Hematopoietic multipotent progenitor cell treated with erythropoietin and hydrocortisone succinate and interleukin-3 and kit ligand, for 4 days (in vitro differentiated cells): ENCODE results near the gene SPC24.
"Not testable (repeated sequence)": the region's sequence is repeated elsewhere in the genome, so short reads cannot be mapped to it uniquely, and the experiment has no call there.

Experiments
- DNase-seq: peaks from one replicate; pipeline ENCODE4 v3.0.0-alpha.2; 2015

SPC24 gene

GRCh38 chr19:11121963-11122362 is 33.6 kb downstream of the SPC24 start:
- DNase-seq, result not testable (repeated sequence)

DNA sequence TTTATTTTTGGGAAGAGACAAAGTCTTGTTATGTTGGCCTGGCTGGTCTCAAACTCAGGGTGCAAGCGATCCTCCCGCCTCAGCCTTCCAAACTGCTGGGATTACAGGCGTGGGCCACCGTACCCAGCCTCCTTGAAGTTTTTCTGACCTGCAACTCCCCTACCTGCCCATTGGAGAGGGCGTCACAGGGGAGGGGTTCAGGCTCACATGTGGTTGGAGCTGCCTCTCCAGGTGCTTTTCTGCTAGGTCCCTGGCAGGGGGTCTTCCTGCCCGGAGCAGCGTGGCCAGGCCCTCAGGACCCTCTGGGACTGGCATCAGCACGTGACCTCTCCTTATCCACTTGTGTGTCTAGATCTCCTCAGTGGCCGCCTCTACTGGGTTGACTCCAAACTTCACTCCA is 39.1 kb downstream of the SPC24 start:
- no peak for DNase-seq

- no peak for DNase-seq
Observed at GRCh38 chr19:11115895-11116446, 39.6 kb downstream of the SPC24 start.

DNA sequence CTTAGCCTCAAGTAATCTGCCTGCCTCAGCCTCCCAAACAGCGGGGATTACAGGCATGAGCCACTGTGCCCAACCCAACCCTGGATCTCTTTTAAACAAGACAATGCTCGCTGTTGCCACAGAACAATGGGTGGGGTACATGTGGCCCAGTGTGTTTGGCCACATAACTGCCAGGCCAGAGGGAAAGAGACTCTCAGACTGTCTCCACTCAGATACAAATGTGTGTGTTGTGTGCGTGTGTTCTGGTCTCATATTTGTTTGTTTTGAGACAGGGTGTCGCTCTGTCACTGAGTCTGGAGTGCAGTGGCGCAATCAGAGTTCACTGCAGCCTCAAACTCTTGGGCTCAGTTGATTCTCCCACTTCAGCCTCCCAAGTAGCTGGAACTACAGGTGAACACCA is 40.5 kb downstream of the SPC24 start:
- no peak for DNase-seq

DNA sequence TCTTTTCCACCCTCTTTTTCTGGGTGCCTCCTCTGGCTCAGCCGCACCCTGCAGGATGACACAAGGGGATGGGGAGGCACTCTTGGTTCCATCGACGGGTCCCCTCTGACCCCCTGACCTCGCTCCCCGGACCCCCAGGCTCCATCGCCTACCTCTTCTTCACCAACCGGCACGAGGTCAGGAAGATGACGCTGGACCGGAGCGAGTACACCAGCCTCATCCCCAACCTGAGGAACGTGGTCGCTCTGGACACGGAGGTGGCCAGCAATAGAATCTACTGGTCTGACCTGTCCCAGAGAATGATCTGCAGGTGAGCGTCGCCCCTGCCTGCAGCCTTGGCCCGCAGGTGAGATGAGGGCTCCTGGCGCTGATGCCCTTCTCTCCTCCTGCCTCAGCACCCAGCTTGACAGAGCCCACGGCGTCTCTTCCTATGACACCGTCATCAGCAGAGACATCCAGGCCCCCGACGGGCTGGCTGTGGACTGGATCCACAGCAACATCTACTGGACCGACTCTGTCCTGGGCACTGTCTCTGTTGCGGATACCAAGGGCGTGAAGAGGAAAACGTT is 42.4 kb downstream of the SPC24 start:
- DNase-seq, result no peak

GRCh38 chr19:11111771-11112144 is 43.8 kb downstream of the SPC24 start:
- DNase-seq, result no peak

- DNase-seq, result no peak
Observed at GRCh38 chr19:11111117-11111770, 44.3 kb downstream of the SPC24 start.

DNA sequence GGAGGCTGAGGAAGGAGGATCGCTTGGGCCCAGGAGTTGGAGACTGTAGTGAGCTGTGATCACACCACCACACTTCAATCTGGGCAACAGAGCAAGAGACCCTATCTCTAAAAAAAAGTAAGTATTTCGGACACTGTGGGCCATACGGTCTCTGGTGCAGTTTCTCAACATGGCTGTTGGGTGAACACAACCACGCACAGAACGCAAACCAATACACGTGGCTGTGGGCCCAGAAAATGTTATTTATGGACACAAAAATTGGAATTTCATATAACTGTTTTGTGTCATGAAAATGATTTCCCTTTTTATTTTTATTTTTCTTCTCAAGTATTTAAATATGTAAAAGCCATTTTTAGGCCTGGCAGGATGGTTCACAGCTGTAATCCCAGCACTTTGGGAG is 46.8 kb downstream of the SPC24 start:
- no peak for DNase-seq

DNA sequence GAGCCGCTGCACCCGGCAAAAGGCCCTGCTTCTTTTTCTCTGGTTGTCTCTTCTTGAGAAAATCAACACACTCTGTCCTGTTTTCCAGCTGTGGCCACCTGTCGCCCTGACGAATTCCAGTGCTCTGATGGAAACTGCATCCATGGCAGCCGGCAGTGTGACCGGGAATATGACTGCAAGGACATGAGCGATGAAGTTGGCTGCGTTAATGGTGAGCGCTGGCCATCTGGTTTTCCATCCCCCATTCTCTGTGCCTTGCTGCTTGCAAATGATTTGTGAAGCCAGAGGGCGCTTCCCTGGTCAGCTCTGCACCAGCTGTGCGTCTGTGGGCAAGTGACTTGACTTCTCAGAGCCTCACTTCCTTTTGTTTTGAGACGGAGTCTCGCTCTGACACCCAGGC is 49.1 kb downstream of the SPC24 start:
- DNase-seq, result no peak

GRCh38 chr19:11105014-11105636 is 50.5 kb downstream of the SPC24 start:
- DNase-seq, result no peak

DNA sequence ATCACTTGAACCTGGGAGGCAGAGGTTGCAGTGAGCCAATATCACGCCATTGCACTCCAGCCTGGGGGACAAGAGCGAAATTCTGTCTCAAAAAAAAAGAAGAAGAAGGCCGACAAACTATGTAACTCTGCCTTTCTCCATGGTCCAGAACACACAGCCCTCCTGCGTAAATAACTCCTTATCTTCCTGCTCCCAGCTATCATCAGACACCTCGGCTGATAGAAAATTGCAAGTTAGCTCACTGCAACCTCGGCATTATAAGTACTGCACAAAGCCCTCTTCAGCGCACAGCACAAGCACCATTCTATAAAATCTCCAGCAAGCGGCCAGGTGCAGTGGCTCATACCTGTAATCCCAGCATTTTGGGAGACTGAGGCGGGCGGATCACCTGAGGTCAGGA is 51.9 kb downstream of the SPC24 start:
- DNase-seq, result not testable (repeated sequence)

DNA sequence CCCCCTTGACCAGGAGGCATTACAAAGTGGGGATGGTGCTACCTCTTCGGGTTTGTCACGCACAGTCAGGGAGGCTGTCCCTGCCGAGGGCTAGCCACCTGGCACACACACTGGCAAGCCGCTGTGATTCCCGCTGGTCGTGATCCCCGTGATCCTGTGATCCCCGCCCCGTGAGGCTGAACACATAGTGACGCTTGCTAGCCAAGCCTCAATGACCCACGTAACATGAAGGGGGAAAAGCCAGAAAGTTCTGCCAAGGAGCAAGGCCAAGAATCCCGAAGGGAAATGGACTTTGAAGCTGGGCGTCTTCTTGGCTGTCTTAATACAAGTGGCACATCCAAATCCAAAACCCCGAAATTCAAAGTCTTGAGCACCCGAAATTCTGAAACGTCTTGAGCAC is 52.6 kb downstream of the SPC24 start:
- DNase-seq, result no peak

DNA sequence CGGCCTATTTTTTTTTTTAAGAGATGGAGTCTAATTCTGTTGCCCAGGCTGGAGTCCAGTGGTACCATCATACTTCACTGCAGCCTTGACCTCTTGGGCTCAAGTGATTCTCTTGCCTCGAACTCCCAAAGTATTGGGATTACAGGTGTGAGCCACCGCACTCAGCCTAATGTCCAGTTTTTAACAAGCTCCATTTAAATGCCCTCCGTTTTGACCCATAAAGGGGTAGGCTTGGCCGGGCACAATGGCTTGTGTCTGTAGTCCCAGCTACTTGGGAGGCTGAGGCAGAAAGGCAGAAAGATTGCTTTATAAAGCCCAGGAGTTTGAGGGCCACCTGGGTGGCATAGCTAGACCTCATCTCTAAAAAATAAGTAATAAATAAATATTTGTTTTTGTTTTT is 54.5 kb downstream of the SPC24 start:
- no peak for DNase-seq

- no peak for DNase-seq
Observed at GRCh38 chr19:11100049-11100448, 55.5 kb downstream of the SPC24 start.

GRCh38 chr19:11098861-11099260 is 56.7 kb downstream of the SPC24 start:
- no peak for DNase-seq

DNA sequence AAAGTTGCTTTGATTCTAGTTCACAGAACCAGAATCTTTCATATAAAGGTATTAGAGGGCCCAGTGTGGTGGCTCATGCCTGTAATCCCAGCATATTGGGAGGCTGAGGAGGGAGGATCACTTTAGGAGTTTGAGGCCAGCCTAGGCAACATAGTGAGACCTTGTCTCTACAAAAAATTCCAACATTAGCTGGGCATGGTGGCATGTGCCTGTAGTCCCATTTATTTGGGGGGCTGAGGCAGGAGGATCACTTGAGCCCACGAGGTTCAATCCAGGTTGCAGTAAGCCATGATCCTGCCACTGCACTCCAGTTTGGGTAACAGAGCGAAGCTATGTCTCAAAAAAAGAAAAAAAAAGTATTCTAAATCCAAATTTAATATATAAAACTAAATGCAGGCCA is 57.3 kb downstream of the SPC24 start:
- no peak for DNase-seq

DNA sequence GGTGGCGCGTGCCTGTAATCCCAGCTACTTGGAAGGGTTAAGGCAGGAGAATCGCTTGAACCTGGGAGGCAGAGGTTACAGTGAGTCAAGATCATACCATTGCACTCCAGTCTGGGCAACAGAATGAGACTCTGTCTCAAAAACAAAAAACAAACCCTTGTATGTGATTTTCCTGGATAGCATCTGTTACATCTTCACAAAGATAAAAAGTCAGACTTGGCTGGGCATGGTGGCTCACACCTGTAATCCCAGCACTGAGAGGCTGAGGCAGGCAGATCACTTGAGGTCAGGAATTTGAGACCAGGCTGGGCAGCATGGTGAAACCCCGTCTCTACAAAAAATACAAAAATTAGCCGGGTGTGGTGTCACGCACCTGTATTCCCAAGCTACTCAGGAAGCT is 58.2 kb downstream of the SPC24 start:
- not testable (repeated sequence) for DNase-seq

DNA sequence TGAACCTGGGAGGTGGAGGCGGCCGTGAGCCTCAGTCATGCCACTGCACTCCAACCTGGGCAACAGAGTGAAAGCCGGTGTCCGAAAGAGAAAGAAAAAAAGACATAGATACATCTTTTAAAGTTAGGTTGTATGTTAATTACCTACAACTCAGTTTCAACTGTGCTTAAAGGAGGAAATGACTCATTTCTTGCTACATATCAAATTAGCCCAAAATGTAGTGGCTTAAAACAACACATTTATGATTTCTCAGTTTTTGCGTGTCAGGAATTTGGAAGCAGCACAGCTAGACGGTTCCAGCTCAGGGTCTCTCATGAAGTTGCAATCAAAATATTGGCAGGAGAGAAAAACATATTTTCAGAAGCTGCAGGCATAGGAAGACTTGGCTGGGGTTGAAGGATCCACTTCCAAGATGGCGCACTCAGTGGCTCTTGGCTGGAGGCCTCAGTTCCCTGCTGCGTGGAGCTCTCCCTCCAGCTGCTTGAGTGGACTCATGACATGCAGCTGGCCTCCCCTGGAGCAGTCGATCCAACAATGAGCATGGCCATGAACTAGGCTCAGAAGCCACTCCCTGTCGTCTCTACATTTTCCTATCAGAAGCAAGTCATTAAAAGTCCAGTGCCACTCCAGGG is 59.3 kb downstream of the SPC24 start:
- DNase-seq, result peak; percentile 50
